ENCODE measurements around the gene SLC9C1. TPM values are rescaled to one million over a fixed set of nuclear protein-coding genes. Genes with fewer than 3 reads are reported as not detected.

The SLC9C1 gene
- total RNA-seq, 1 experiment from 2014 or later: 0.79 TPM

GRCh38 chr3:112129925-112130637 lies 163.9 kb downstream of the SLC9C1 start:
- POLR2A ChIA-PET: no interaction called here
- CTCF ChIA-PET: interaction anchor here (0.8 to 1.0 kb wide), 2 partner anchors 18 to 19 kb away, joined by 3 to 4 read pairs; no protein-coding TSS in a partner anchor

More at GRCh38 chr3:112129925-112130637, 163.9 kb downstream of the SLC9C1 start:
- no peaks in the 10 kb centered on the region for H3K27me3 ChIP-seq (ENCODE audit: insufficient read depth, low read length)
- no peak for ATAC-seq
- RAD21 ChIA-PET (ENCODE audit: low non-redundant PET in 1 of 2, low total read pairs in 2 of 2, uncharacterized antibody in 2 of 2, unreplicated experiment in 2 of 2): no interaction called here
- no peak overlapping the region for H3K27ac ChIP-seq (ENCODE audit: low read depth, low read length)
- no peaks in the 10 kb centered on the region for H3K79me2 ChIP-seq (ENCODE audit: insufficient read depth, low read length)
- no TSS peak for BruUV-seq (replicated peaks)
- DNase-seq (ENCODE audit: low read depth, low spot score): no peak
- intact Hi-C loops (cut with micrococcal nuclease): no loop called here
- H3K9ac ChIP-seq (ENCODE audit: low read length): no peak overlapping the region
- H2AFZ ChIP-seq (ENCODE audit: low read depth, low read length, poor library complexity, severe bottlenecking): no peak overlapping the region
- H3K36me3 ChIP-seq (ENCODE audit: control insufficient read depth in 1 of 2, insufficient read depth in 2 of 2, low read length in 2 of 2): peaks cover 4 to 5% of the 10 kb centered on the region in 2 experiments; a peak in 2 of 4 replicates
- no peak overlapping the region for H3K4me2 ChIP-seq (ENCODE audit: low read length)
- H3K4me3 ChIP-seq (replicated peaks in 1 of 2; ENCODE audit: low read depth in 1 of 2, low read length in 2 of 2): no peak overlapping the region
- H3K9me3 ChIP-seq (ENCODE audit: control insufficient read depth in 1 of 2, insufficient read depth in 1 of 2, low read depth in 1 of 2, low read length in 2 of 2): no peaks in the 10 kb centered on the region
- H3K4me1 ChIP-seq (ENCODE audit: control insufficient read depth in 1 of 2, insufficient read depth in 2 of 2, low read length in 2 of 2): no peaks in the 10 kb centered on the region; a peak in 1 of 4 replicates
- no peaks in the 10 kb centered on the region for H3K9me2 ChIP-seq (ENCODE audit: insufficient read depth)
- TF ChIP-seq REST (IDR thresholded peaks at IDR 0.05; ENCODE audit: low read depth) (no peak), ATF3 (IDR thresholded peaks at IDR 0.05) (no peak), RAD21 (IDR thresholded peaks at IDR 0.05; ENCODE audit: low read depth) (no peak), ZBTB33 (IDR thresholded peaks at IDR 0.05; ENCODE audit: extremely low read depth, insufficient replicate concordance, low read length) (no peak), SRF (IDR thresholded peaks at IDR 0.05; ENCODE audit: low read depth) (no peak), JUND (IDR thresholded peaks at IDR 0.05) (no peak), SIN3A (IDR thresholded peaks at IDR 0.05; ENCODE audit: low read depth) (no peak), YY1 (IDR thresholded peaks at IDR 0.05; ENCODE audit: extremely low read depth, insufficient replicate concordance, low read depth, low read length) (no peak), FOSL1 (IDR thresholded peaks at IDR 0.05; ENCODE audit: low read depth) (no peak), SP1 (IDR thresholded peaks at IDR 0.05; ENCODE audit: low read depth) (no peak), TCF7L2 (IDR thresholded peaks at IDR 0.05; ENCODE audit: borderline replicate concordance, extremely low read depth, insufficient read depth, insufficient read length) (no peak), EGR1 (IDR thresholded peaks at IDR 0.05; ENCODE audit: low read depth) (no peak), POLR2AphosphoS5 (IDR thresholded peaks at IDR 0.05; ENCODE audit: low read depth, low read length) (no peak), MAX (IDR thresholded peaks at IDR 0.05) (no peak), ELF1 (IDR thresholded peaks at IDR 0.05; ENCODE audit: borderline replicate concordance, low read depth) (no peak)
- no peaks in the 10 kb centered on the region for H4K20me1 ChIP-seq (ENCODE audit: insufficient read depth)

Measured in HCT116 (cell line).